K562 (cell line): ENCODE data around the gene FASTKD1. TPM values are rescaled to one million over a fixed set of nuclear protein-coding genes. Genes with fewer than 3 reads are reported as not detected.

Experiments used
- CHD1 ChIP-seq: fragments of 200-600 bp; sonication (generic); IDR thresholded peaks from one replicate; pipeline ENCODE4 v1.6.1; 2012; ENCODE audit warnings: mild to moderate bottlenecking, moderate library complexity, low read length, inconsistent platforms
- MEIS2 ChIP-seq: fragments of 450-650 bp; IDR thresholded peaks from 2 replicates; pipeline ENCODE4 v1.6.1; 2014; ENCODE audit warnings: mild to moderate bottlenecking; ENCODE audit not compliant: partially characterized antibody
- NFE2 ChIP-seq: IDR thresholded peaks from 2 replicates; pipeline ENCODE4 v1.6.1; 2014; ENCODE audit warnings: antibody characterized with exemption, low read depth
- SUPT5H ChIP-seq: fragments of 450-650 bp; IDR thresholded peaks from 2 replicates; pipeline ENCODE4 v1.6.1; 2016
- polyA plus RNA-seq, 8 experiments: library from polyadenylated mRNA; depleted of rRNA in 4 of 8; stranded (reverse) in 5 of 8; unstranded in 3 of 8; fragments of >200 nt; fragmentation: Nextera tagmentation in 2 of 8; fragmentation: Illumina TruSeq in 1 of 8; extraction: Ambion mirVana in 2 of 8; extraction: Trizol in 1 of 8; gene quantifications; 2 replicates each; pipeline versions ENCODE4 v1.2.1 to v1.2.3, GENCODE V29; 2011 to 2014; ENCODE audit warnings: inconsistent platforms in 1 of 8, missing spikeins in 1 of 8
- total RNA-seq, 7 experiments: library from RNA; depleted of rRNA in 6 of 7; stranded (reverse); fragments of >200 nt in 6 of 7; fragmentation: Illumina TruSeq in 2 of 7; extraction: Trizol in 2 of 7; gene quantifications; 2 replicates each; pipeline versions ENCODE4 v1.2.1 to v1.2.3, GENCODE V29; 2011 to 2021; ENCODE audit warnings: low replicate concordance in 1 of 7
- TF ChIP-seq, protein P1 (sequence below): fragments of 450-650 bp; IDR thresholded peaks from 2 replicates; pipeline ENCODE4 v1.6.1; 2016; ENCODE audit warnings: mild to moderate bottlenecking, moderate library complexity
- TF ChIP-seq, protein P2 (sequence below), 2 experiments: fragments of 150-350 bp in 1 of 2; IDR thresholded peaks; 2 replicates each; pipeline ENCODE4 v1.6.1; 2012 to 2016; ENCODE audit warnings: low read depth in 2 of 2, low read length in 2 of 2, mild to moderate bottlenecking in 1 of 2, moderate library complexity in 1 of 2
- TF ChIP-seq, protein P3 (sequence below): fragments of 450-650 bp; IDR thresholded peaks from 2 replicates; pipeline ENCODE4 v1.6.1; 2018; ENCODE audit not compliant: partially characterized antibody

Gene FASTKD1
- total and polyA plus RNA-seq, 9 of the 15 experiments (the other 6 are each of a cell fraction or from before 2014, with no cell fraction given) = 63.5 to 134 (median 119) TPM

DNA sequence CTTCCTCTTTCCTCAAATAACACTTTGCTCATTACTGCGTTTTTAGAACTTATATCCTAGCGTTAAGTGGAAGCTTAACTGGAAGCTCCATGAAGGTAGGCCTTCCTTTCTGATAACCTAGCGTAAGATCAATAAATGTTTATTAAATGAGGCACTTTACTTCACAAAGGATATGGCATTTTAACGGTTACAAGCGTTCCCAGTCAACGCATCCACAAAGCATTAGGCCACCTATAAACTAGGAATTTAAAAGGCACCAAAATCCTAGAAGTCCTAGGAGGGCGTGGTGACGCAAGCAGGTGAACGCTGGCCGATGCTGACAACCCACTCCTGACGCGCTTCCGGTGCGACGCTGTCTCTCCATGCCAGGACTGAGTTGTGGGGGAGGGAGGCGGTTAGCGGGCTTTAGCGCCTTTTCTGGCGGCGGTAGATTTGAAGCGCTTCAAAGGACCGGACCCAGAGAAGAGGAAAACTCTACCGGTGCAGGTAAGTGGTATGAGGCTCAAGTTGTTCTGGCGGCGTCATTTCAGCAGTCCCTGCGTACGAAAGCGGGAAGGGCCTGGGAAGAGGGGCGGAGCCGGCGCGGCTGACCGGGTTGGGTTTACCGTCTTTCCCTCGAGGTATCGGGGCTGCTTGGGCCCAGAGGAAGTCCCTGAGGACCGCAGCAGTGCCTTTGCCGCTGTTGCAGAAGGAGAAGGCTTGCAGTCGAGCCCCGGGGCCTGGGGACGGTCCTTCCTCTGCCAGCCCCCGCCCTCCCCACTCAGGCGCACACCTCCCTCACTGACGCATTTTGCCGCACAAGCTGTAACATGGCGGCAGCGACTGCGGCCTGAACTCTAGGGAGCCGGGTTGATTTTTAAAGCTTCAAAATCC is 10.6 kb upstream of the FASTKD1 start, which contains the start of gene PPIG (continued):
- TF ChIP-seq, protein P1, sequence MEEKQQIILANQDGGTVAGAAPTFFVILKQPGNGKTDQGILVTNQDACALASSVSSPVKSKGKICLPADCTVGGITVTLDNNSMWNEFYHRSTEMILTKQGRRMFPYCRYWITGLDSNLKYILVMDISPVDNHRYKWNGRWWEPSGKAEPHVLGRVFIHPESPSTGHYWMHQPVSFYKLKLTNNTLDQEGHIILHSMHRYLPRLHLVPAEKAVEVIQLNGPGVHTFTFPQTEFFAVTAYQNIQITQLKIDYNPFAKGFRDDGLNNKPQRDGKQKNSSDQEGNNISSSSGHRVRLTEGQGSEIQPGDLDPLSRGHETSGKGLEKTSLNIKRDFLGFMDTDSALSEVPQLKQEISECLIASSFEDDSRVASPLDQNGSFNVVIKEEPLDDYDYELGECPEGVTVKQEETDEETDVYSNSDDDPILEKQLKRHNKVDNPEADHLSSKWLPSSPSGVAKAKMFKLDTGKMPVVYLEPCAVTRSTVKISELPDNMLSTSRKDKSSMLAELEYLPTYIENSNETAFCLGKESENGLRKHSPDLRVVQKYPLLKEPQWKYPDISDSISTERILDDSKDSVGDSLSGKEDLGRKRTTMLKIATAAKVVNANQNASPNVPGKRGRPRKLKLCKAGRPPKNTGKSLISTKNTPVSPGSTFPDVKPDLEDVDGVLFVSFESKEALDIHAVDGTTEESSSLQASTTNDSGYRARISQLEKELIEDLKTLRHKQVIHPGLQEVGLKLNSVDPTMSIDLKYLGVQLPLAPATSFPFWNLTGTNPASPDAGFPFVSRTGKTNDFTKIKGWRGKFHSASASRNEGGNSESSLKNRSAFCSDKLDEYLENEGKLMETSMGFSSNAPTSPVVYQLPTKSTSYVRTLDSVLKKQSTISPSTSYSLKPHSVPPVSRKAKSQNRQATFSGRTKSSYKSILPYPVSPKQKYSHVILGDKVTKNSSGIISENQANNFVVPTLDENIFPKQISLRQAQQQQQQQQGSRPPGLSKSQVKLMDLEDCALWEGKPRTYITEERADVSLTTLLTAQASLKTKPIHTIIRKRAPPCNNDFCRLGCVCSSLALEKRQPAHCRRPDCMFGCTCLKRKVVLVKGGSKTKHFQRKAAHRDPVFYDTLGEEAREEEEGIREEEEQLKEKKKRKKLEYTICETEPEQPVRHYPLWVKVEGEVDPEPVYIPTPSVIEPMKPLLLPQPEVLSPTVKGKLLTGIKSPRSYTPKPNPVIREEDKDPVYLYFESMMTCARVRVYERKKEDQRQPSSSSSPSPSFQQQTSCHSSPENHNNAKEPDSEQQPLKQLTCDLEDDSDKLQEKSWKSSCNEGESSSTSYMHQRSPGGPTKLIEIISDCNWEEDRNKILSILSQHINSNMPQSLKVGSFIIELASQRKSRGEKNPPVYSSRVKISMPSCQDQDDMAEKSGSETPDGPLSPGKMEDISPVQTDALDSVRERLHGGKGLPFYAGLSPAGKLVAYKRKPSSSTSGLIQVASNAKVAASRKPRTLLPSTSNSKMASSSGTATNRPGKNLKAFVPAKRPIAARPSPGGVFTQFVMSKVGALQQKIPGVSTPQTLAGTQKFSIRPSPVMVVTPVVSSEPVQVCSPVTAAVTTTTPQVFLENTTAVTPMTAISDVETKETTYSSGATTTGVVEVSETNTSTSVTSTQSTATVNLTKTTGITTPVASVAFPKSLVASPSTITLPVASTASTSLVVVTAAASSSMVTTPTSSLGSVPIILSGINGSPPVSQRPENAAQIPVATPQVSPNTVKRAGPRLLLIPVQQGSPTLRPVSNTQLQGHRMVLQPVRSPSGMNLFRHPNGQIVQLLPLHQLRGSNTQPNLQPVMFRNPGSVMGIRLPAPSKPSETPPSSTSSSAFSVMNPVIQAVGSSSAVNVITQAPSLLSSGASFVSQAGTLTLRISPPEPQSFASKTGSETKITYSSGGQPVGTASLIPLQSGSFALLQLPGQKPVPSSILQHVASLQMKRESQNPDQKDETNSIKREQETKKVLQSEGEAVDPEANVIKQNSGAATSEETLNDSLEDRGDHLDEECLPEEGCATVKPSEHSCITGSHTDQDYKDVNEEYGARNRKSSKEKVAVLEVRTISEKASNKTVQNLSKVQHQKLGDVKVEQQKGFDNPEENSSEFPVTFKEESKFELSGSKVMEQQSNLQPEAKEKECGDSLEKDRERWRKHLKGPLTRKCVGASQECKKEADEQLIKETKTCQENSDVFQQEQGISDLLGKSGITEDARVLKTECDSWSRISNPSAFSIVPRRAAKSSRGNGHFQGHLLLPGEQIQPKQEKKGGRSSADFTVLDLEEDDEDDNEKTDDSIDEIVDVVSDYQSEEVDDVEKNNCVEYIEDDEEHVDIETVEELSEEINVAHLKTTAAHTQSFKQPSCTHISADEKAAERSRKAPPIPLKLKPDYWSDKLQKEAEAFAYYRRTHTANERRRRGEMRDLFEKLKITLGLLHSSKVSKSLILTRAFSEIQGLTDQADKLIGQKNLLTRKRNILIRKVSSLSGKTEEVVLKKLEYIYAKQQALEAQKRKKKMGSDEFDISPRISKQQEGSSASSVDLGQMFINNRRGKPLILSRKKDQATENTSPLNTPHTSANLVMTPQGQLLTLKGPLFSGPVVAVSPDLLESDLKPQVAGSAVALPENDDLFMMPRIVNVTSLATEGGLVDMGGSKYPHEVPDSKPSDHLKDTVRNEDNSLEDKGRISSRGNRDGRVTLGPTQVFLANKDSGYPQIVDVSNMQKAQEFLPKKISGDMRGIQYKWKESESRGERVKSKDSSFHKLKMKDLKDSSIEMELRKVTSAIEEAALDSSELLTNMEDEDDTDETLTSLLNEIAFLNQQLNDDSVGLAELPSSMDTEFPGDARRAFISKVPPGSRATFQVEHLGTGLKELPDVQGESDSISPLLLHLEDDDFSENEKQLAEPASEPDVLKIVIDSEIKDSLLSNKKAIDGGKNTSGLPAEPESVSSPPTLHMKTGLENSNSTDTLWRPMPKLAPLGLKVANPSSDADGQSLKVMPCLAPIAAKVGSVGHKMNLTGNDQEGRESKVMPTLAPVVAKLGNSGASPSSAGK = peak; percentile 69
- TF ChIP-seq, protein P2, sequence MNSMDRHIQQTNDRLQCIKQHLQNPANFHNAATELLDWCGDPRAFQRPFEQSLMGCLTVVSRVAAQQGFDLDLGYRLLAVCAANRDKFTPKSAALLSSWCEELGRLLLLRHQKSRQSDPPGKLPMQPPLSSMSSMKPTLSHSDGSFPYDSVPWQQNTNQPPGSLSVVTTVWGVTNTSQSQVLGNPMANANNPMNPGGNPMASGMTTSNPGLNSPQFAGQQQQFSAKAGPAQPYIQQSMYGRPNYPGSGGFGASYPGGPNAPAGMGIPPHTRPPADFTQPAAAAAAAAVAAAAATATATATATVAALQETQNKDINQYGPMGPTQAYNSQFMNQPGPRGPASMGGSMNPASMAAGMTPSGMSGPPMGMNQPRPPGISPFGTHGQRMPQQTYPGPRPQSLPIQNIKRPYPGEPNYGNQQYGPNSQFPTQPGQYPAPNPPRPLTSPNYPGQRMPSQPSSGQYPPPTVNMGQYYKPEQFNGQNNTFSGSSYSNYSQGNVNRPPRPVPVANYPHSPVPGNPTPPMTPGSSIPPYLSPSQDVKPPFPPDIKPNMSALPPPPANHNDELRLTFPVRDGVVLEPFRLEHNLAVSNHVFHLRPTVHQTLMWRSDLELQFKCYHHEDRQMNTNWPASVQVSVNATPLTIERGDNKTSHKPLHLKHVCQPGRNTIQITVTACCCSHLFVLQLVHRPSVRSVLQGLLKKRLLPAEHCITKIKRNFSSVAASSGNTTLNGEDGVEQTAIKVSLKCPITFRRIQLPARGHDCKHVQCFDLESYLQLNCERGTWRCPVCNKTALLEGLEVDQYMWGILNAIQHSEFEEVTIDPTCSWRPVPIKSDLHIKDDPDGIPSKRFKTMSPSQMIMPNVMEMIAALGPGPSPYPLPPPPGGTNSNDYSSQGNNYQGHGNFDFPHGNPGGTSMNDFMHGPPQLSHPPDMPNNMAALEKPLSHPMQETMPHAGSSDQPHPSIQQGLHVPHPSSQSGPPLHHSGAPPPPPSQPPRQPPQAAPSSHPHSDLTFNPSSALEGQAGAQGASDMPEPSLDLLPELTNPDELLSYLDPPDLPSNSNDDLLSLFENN (IDR thresholded peaks at IDR 0.05; ENCODE audit: low read depth in 2 of 2, low read length in 2 of 2) = peak in 1 of 2 experiments; percentile 34; a peak in 1 of 4 replicates
- TF ChIP-seq CHD1 = no peak
- peak; percentile 20; the same call in 1 of the 2 replicates for TF ChIP-seq NFE2
- TF ChIP-seq, protein P3, sequence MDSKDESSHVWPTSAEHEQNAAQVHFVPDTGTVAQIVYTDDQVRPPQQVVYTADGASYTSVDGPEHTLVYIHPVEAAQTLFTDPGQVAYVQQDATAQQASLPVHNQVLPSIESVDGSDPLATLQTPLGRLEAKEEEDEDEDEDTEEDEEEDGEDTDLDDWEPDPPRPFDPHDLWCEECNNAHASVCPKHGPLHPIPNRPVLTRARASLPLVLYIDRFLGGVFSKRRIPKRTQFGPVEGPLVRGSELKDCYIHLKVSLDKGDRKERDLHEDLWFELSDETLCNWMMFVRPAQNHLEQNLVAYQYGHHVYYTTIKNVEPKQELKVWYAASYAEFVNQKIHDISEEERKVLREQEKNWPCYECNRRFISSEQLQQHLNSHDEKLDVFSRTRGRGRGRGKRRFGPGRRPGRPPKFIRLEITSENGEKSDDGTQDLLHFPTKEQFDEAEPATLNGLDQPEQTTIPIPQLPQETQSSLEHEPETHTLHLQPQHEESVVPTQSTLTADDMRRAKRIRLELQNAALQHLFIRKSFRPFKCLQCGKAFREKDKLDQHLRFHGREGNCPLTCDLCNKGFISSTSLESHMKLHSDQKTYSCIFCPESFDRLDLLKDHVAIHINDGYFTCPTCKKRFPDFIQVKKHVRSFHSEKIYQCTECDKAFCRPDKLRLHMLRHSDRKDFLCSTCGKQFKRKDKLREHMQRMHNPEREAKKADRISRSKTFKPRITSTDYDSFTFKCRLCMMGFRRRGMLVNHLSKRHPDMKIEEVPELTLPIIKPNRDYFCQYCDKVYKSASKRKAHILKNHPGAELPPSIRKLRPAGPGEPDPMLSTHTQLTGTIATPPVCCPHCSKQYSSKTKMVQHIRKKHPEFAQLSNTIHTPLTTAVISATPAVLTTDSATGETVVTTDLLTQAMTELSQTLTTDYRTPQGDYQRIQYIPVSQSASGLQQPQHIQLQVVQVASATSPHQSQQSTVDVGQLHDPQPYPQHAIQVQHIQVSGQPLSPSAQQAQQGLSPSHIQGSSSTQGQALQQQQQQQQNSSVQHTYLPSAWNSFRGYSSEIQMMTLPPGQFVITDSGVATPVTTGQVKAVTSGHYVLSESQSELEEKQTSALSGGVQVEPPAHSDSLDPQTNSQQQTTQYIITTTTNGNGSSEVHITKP = no peak
- peak; percentile 73 for TF ChIP-seq MEIS2
- peak; percentile 90 for TF ChIP-seq SUPT5H
